ENCODE data around the gene SNAP29. TPM values are rescaled to one million over a fixed set of nuclear protein-coding genes. Genes with fewer than 3 reads are reported as not detected.

Gene SNAP29
- total RNA-seq, 1 donor from 2014 or later: 22.5 TPM

GRCh38 chr22:20882855-20883254 is 24.0 kb downstream of the SNAP29 start:
- Histone ChIP-seq H3K27ac (no peak overlapping the region), H3K9me3 (no peaks in the 10 kb centered on the region), H3K4me1 (peaks cover 12% of the 10 kb centered on the region), H3K4me3 (no peak overlapping the region), H3K27me3 (ENCODE audit: low read depth) (no peaks in the 10 kb centered on the region), H3K36me3 (peaks cover 71% of the 10 kb centered on the region)
- DNase-seq: no peak
- TF ChIP-seq CTCF (IDR thresholded peaks at IDR 0.05): no peak
- ATAC-seq: no peak
- intact Hi-C loops (cut with DNase I): no loop called here

- H3K27me3 ChIP-seq (ENCODE audit: low read depth): no peaks in the 10 kb centered on the region
- H3K4me1 ChIP-seq: peaks cover 12% of the 10 kb centered on the region
- no peak overlapping the region for H3K4me3 ChIP-seq
- H3K27ac ChIP-seq: no peak overlapping the region
- peaks cover 84% of the 10 kb centered on the region for H3K36me3 ChIP-seq
- TF ChIP-seq CTCF (IDR thresholded peaks at IDR 0.05): no peak
- ATAC-seq: no peak
- intact Hi-C loops (cut with DNase I): no loop called here
- no peak for DNase-seq
- no peaks in the 10 kb centered on the region for H3K9me3 ChIP-seq
These were observed 25.6 kb downstream of the SNAP29 start for GRCh38 chr22:20884454-20884853.

- Histone ChIP-seq H3K4me3 (no peak overlapping the region), H3K36me3 (peaks cover 90% of the 10 kb centered on the region), H3K27ac (no peak overlapping the region)
These were observed 26.3 kb downstream of the SNAP29 start for GRCh38 chr22:20885017-20885556.

GRCh38 chr22:20885557-20886323 is 26.9 kb downstream of the SNAP29 start:
- peak; percentile 98 to 99 for ATAC-seq

More at GRCh38 chr22:20885017-20885556, 26.3 kb downstream of the SNAP29 start:
- TF ChIP-seq CTCF (IDR thresholded peaks at IDR 0.05): no peak
- ATAC-seq: no peak
- H3K4me1 ChIP-seq: peaks cover 12% of the 10 kb centered on the region
- H3K9me3 ChIP-seq: no peaks in the 10 kb centered on the region
- no peak for DNase-seq
- intact Hi-C loops (cut with DNase I): no loop called here
- H3K27me3 ChIP-seq (ENCODE audit: low read depth): no peaks in the 10 kb centered on the region

GRCh38 chr22:20887375-20887774 is 28.6 kb downstream of the SNAP29 start:
- intact Hi-C loops (cut with DNase I): no loop called here
- no peaks in the 10 kb centered on the region for H3K27me3 ChIP-seq (ENCODE audit: low read depth)
- peaks cover 70% of the 10 kb centered on the region for H3K36me3 ChIP-seq
- no peak overlapping the region for H3K27ac ChIP-seq
- H3K9me3 ChIP-seq: no peaks in the 10 kb centered on the region
- no peak for ATAC-seq
- H3K4me3 ChIP-seq: no peak overlapping the region
- no peak for DNase-seq
- no peak for TF ChIP-seq CTCF (IDR thresholded peaks at IDR 0.05)
- H3K4me1 ChIP-seq: peaks cover 12% of the 10 kb centered on the region

More at GRCh38 chr22:20885557-20886323, 26.9 kb downstream of the SNAP29 start:
- TF ChIP-seq CTCF (IDR thresholded peaks at IDR 0.05): peak; percentile 88
- Histone ChIP-seq H3K9me3 (no peaks in the 10 kb centered on the region), H3K4me1 (peaks cover 12% of the 10 kb centered on the region), H3K4me3 (no peak overlapping the region), H3K27ac (peak overlapping the region; percentile 51), H3K27me3 (ENCODE audit: low read depth) (no peaks in the 10 kb centered on the region), H3K36me3 (peaks cover 87% of the 10 kb centered on the region)
- DNase-seq: peak; percentile 90
- intact Hi-C loops (cut with DNase I): no loop called here

Data from lower lobe of right lung (tissue), 2 donors.